CD14-positive monocyte (primary cell): ENCODE measurements around the gene DAO. TPM values are rescaled to one million over a fixed set of nuclear protein-coding genes. Genes with fewer than 3 reads are reported as not detected.
A peak's percentile ranks its signal among the peaks of the same experiment; 100 is the strongest.

Experiments
- DNase-seq, 3 donors: peaks; one replicate each; pipeline ENCODE4 v3.0.0-alpha.2; 2011 to 2022
- H2AFZ ChIP-seq: 2 replicates; pipeline ENCODE4 v1.6.0; 2012; ENCODE audit warnings: mild to moderate bottlenecking, low read depth, low read length, inconsistent platforms; ENCODE audit not compliant: insufficient read depth, poor library complexity, severe bottlenecking
- H3K27ac ChIP-seq, 2 donors: 1 replicate in 1 of 2; 2 replicates in 1 of 2; pipeline ENCODE4 v1.5.1; 2012 to 2013; ENCODE audit warnings: low read length in 2 of 2, control low read depth in 1 of 2, inconsistent platforms in 1 of 2, low read depth in 1 of 2, mild to moderate bottlenecking in 1 of 2
- H3K27me3 ChIP-seq, 2 donors: one replicate each; pipeline versions ENCODE4 v1.6.0 to v1.6.1; 2011 to 2013; ENCODE audit warnings: low read length in 2 of 2; ENCODE audit not compliant: control insufficient read depth in 2 of 2, insufficient read depth in 2 of 2
- H3K36me3 ChIP-seq, 2 donors: replicated peaks in 1 of 2; 1 replicate in 1 of 2; 2 replicates in 1 of 2; pipeline versions ENCODE4 v1.5.1 to v1.6.1; 2012 to 2013; ENCODE audit warnings: low read length in 2 of 2, control low read depth in 1 of 2, inconsistent platforms in 1 of 2, mild to moderate bottlenecking in 1 of 2; ENCODE audit not compliant: insufficient read depth in 2 of 2, control insufficient read depth in 1 of 2
- H3K4me1 ChIP-seq, 2 donors: 1 replicate in 1 of 2; 2 replicates in 1 of 2; pipeline versions ENCODE4 v1.5.1 to v1.6.1; 2012 to 2013; ENCODE audit warnings: low read length in 2 of 2, control low read depth in 1 of 2, inconsistent platforms in 1 of 2, mild to moderate bottlenecking in 1 of 2, moderate library complexity in 1 of 2; ENCODE audit not compliant: insufficient read depth in 2 of 2, control insufficient read depth in 1 of 2
- H3K4me2 ChIP-seq: replicated peaks from 2 replicates; pipeline ENCODE3; 2012; ENCODE audit warnings: low read length, moderate library complexity, mild to moderate bottlenecking; ENCODE audit not compliant: poor library complexity, severe bottlenecking; ENCODE audit errors: extremely low read depth
- H3K4me3 ChIP-seq, 3 experiments: fragments of 200-600 bp in 1 of 3; sonication (generic) in 1 of 3; replicated peaks in 1 of 3; 1 replicate in 2 of 3; 2 replicates in 1 of 3; pipeline ENCODE4 v1.5.1; 2011 to 2013; ENCODE audit warnings: low read length in 3 of 3, mild to moderate bottlenecking in 3 of 3, control low read depth in 2 of 3, low read depth in 2 of 3, inconsistent platforms in 1 of 3, moderate library complexity in 1 of 3
- H3K79me2 ChIP-seq: 2 replicates; pipeline ENCODE4 v1.6.0; 2012; ENCODE audit warnings: mild to moderate bottlenecking, control low read depth, inconsistent platforms, low read length, moderate library complexity; ENCODE audit not compliant: insufficient read depth
- H3K9ac ChIP-seq: 2 replicates; pipeline ENCODE4 v1.6.0; 2017; ENCODE audit warnings: low read length, mild to moderate bottlenecking; ENCODE audit not compliant: insufficient read depth, poor library complexity, severe bottlenecking
- H3K9me3 ChIP-seq, 2 donors: replicated peaks in 1 of 2; 1 replicate in 1 of 2; 2 replicates in 1 of 2; pipeline versions ENCODE4 v1.5.1 to v1.6.1; 2012 to 2013; ENCODE audit warnings: low read length in 2 of 2, control low read depth in 1 of 2; ENCODE audit not compliant: control insufficient read depth in 1 of 2, insufficient read depth in 1 of 2
- H4K20me1 ChIP-seq: 2 replicates; pipeline ENCODE4 v1.6.0; 2012; ENCODE audit warnings: mild to moderate bottlenecking, low read length, control low read depth, moderate library complexity; ENCODE audit not compliant: insufficient read depth
- H3K27ac Mint-ChIP-seq, 7 donors: one replicate each; pipeline ENCODE4 v1.8.0; 2020; ENCODE audit warnings: mild to moderate bottlenecking in 7 of 7, mixed read lengths in 7 of 7, moderate library complexity in 6 of 7, inconsistent platforms in 2 of 7
- H3K27me3 Mint-ChIP-seq, 3 donors: one replicate each; pipeline ENCODE4 v1.8.0; 2021 to 2022; ENCODE audit warnings: low read depth in 3 of 3, mild to moderate bottlenecking in 3 of 3, mixed read lengths in 3 of 3, moderate library complexity in 3 of 3, inconsistent platforms in 1 of 3
- H3K36me3 Mint-ChIP-seq, 2 donors: one replicate each; pipeline ENCODE4 v1.8.0; 2020; ENCODE audit warnings: mixed read lengths in 2 of 2, inconsistent platforms in 1 of 2, mild to moderate bottlenecking in 1 of 2
- H3K4me1 Mint-ChIP-seq: one replicate; pipeline ENCODE4 v1.8.0; 2020; ENCODE audit warnings: mild to moderate bottlenecking, mixed read lengths
- H3K4me3 Mint-ChIP-seq, 2 donors: one replicate each; pipeline ENCODE4 v1.8.0; 2020; ENCODE audit warnings: mild to moderate bottlenecking in 2 of 2, mixed read lengths in 2 of 2, moderate library complexity in 1 of 2
- H3K9me3 Mint-ChIP-seq, 7 donors: one replicate each; pipeline ENCODE4 v1.8.0; 2020 to 2022; ENCODE audit warnings: mixed read lengths in 7 of 7, mild to moderate bottlenecking in 6 of 7, moderate library complexity in 6 of 7, inconsistent platforms in 2 of 7
- WGBS: methylation state at CpG from one replicate; pipeline ENCODE4 v1.1.5; 2013; ENCODE audit warnings: missing lambda C conversion rate; ENCODE audit not compliant: insufficient coverage; 5-methylcytosine and 5-hydroxymethylcytosine counted together
- intact Hi-C, 2 donors: fragments of 100-400 bp; cut with micrococcal nuclease; formaldehyde crosslinking; loops; one replicate each; pipeline versions ENCODE4 v1.15.0 to v1.15.1; 2023
- polyA plus RNA-seq, 3 donors: library from polyadenylated mRNA; depleted of rRNA in 1 of 3; unstranded in 2 of 3; stranded (reverse) in 1 of 3; fragments of 300-500 nt in 2 of 3; fragments of >200 nt in 1 of 3; fragmentation: Illumina TruSeq in 2 of 3; gene quantifications; 1 replicate in 2 of 3; 2 replicates in 1 of 3; pipeline ENCODE4 v1.2.3, GENCODE V29; 2012 to 2021
- TF ChIP-seq, protein P1 (sequence below): fragments of 200-600 bp; IDR thresholded peaks from one replicate; pipeline ENCODE4 v1.8.0; 2022; ENCODE audit warnings: antibody characterized with exemption, mild to moderate bottlenecking

Gene DAO
- polyA plus RNA-seq, 3 donors: not detected

- H3K27me3 ChIP-seq: no peaks in the 10 kb centered on the region
- no peak overlapping the region for H3K27ac ChIP-seq
- no peak overlapping the region for H3K9ac ChIP-seq
- no peak overlapping the region for H3K27ac Mint-ChIP-seq
- intact Hi-C loops: no loop called here
- no peaks in the 10 kb centered on the region for H3K9me3 ChIP-seq
- H2AFZ ChIP-seq: no peak overlapping the region
- no peaks in the 10 kb centered on the region for H4K20me1 ChIP-seq
- H3K79me2 ChIP-seq: no peaks in the 10 kb centered on the region
- H3K36me3 ChIP-seq: no peaks in the 10 kb centered on the region
- no peak overlapping the region for H3K4me3 Mint-ChIP-seq
- DNase-seq: no peak
- peaks cover 0 to 1% of the 10 kb centered on the region in 2 donors for H3K36me3 Mint-ChIP-seq
- H3K9me3 Mint-ChIP-seq: peaks cover 0 to 2% (median 0%) of the 10 kb centered on the region in 7 donors
- H3K4me3 ChIP-seq: no peak overlapping the region
- no peaks in the 10 kb centered on the region for H3K27me3 Mint-ChIP-seq
- no CpG with 5 or more reads among the region's 4 CpGs for WGBS
- TF ChIP-seq, protein P1, sequence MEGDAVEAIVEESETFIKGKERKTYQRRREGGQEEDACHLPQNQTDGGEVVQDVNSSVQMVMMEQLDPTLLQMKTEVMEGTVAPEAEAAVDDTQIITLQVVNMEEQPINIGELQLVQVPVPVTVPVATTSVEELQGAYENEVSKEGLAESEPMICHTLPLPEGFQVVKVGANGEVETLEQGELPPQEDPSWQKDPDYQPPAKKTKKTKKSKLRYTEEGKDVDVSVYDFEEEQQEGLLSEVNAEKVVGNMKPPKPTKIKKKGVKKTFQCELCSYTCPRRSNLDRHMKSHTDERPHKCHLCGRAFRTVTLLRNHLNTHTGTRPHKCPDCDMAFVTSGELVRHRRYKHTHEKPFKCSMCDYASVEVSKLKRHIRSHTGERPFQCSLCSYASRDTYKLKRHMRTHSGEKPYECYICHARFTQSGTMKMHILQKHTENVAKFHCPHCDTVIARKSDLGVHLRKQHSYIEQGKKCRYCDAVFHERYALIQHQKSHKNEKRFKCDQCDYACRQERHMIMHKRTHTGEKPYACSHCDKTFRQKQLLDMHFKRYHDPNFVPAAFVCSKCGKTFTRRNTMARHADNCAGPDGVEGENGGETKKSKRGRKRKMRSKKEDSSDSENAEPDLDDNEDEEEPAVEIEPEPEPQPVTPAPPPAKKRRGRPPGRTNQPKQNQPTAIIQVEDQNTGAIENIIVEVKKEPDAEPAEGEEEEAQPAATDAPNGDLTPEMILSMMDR: no peak
- H3K4me1 Mint-ChIP-seq: peaks cover 9% of the 10 kb centered on the region
- peaks cover 4 to 6% of the 10 kb centered on the region in 2 donors for H3K4me1 ChIP-seq
- no peak overlapping the region for H3K4me2 ChIP-seq
Observed at GRCh38 chr12:108868781-108869180, 11.1 kb upstream of the DAO start.

- Mint-ChIP-seq H3K36me3 (no peaks in the 10 kb centered on the region), H3K4me3 (no peak overlapping the region), H3K4me1 (peaks cover 9% of the 10 kb centered on the region), H3K27ac (peak overlapping the region in 3 of 7 donors; percentile 5 to 57 (median 9)), H3K9me3 (peaks cover 0 to 4% (median 0%) of the 10 kb centered on the region in 7 donors), H3K27me3 (peaks cover 0 to 3% (median 1%) of the 10 kb centered on the region in 3 donors)
- H3K79me2 ChIP-seq: no peaks in the 10 kb centered on the region
- H3K9me3 ChIP-seq: no peaks in the 10 kb centered on the region
- H3K36me3 ChIP-seq: no peaks in the 10 kb centered on the region
- TF ChIP-seq, protein P1: no peak
- no peaks in the 10 kb centered on the region for H3K4me1 ChIP-seq
- H3K27me3 ChIP-seq: no peaks in the 10 kb centered on the region
- H3K4me3 ChIP-seq: no peak overlapping the region
- no peak for DNase-seq
- intact Hi-C loops: no loop called here
- no peak overlapping the region for H3K9ac ChIP-seq
- no peaks in the 10 kb centered on the region for H4K20me1 ChIP-seq
- WGBS: no CpG with 5 or more reads among the region's 1 CpG
- H2AFZ ChIP-seq: no peak overlapping the region
- no peak overlapping the region for H3K4me2 ChIP-seq
- H3K27ac ChIP-seq: no peak overlapping the region
Observed at GRCh38 chr12:108875280-108875679, 4.6 kb upstream of the DAO start.
